Effector CD4-positive, alpha-beta T cell (primary cell): Measurements from ENCODE around the gene SRGAP1.
"Not testable (repeated sequence)": the region's sequence is repeated elsewhere in the genome, so short reads cannot be mapped to it uniquely, and the experiment has no call there.

Experiments used
- DNase-seq: peaks from one replicate; pipeline ENCODE4 v3.0.0-alpha.2; 2020

SRGAP1 gene

GRCh38 chr12:63841011-63841410, 3.5 kb upstream of the SRGAP1 start:
- no peak for DNase-seq

DNA sequence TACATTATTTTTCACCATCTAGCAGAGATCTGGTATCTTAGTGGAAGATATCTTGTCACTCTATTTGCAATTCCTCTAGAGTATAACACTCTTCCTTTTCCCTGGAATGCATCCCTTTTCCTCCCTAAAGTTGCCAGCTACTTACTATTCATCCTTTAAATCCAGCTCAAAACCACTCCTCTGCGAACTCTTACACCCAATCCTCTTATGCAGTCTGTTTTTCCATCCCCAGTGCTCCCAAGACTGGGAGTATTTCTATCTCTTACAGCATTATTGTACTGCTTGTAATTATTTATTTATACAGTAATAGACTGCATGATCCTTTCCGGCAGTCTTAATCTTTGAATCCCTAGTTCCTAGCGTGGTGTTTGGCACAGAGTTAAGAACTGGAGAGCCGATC, 2.9 kb upstream of the SRGAP1 start:
- no peak for DNase-seq

GRCh38 chr12:63842750-63843149, 1.8 kb upstream of the SRGAP1 start:
- DNase-seq = not testable (repeated sequence)

DNA sequence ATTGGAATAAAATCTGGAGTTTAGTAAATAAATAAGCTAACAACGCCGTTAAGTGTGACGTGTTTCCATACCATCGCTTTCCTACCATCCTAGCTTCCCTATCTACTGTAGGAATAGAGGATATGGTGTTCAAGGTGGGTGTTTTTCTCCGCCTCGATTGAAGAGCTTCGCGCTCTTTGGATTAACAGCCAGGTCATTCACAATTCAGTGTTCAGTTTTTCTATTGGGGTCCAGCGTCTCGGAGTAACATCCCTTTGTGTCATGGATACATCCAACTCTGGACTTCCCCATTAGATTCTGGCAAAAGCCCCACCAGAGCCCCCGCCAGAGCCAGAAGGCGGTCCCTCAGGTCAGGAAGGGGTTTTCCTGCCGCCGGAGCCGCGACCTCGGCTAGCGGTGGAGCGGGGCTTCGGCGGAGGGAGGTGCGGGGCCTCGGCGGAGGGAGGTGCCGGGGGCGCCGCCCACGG, 1.2 kb upstream of the SRGAP1 start:
- DNase-seq = peak; percentile 2

GRCh38 chr12:63843721-63844390, 644 bp upstream of the SRGAP1 start:
- peak; percentile 52 for DNase-seq

GRCh38 chr12:63845726-63846125, 1.2 kb downstream of the SRGAP1 start:
- no peak for DNase-seq

GRCh38 chr12:63846238-63846967, 1.9 kb downstream of the SRGAP1 start:
- no peak for DNase-seq

DNA sequence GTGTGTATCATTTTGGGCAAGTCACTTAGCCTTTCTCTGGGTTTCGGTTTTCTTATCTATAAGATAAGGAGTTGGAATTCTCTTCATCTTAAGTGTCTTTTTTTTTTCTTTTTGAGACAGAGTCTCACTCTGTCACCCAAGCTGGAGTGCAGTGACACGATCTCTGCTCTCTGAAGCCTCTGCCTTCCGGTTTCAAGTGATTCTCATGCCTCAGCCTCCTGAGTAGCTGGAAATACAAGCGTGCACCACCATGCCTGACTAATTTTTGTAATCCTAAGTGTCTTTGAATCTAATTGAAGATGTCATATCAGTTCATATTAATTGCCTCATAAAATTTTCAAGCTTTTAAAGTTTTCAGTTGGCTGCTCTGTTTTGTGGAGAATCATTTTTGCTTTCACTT, 4.0 kb downstream of the SRGAP1 start:
- no peak for DNase-seq

DNA sequence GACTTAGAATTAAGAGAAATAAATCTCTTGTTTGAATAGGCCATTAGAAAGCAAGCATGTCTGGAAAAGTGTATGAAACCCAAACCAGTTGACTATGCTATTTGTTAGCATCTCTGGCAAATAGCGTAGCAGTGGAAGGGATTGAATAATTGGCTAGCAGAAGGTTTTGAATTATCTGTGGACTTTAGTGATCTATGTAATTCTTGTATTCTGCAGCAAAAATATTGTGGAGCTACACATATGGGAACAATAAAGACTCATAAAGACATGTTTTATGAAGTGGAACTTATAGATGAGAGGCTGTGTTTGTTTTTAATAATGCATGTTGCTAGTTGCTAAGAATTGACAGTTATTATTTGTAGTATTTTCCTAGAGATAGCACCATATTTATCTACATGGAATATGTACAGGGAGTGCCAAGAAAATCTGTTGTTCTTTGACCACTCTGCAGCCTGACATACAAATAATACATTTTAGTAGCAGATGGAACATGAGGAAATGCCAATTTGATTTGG, 4.7 kb downstream of the SRGAP1 start:
- no peak for DNase-seq

- DNase-seq = no peak
These were observed 5.1 kb downstream of the SRGAP1 start for GRCh38 chr12:63849641-63850040.

DNA sequence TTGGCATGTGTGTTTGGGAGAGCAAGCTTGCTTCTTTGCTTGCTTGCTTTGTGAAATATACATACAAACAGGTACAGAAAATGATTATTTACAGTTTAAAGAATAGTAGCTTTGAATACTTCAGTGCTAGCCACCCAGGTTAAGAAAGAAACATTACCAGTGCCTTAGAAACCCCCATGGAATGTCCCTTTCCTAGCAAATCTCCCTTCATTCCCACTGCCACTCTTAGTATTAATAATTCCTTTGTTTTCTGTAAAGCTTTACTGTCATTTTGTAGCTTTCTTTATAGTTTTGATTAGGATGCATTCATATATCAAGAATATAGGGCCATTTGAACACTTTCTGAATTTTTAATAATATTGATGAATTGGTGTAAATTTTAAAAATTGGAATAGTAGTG, 9.5 kb downstream of the SRGAP1 start:
- DNase-seq = no peak

GRCh38 chr12:63855299-63855698, 10.8 kb downstream of the SRGAP1 start:
- no peak for DNase-seq

DNA sequence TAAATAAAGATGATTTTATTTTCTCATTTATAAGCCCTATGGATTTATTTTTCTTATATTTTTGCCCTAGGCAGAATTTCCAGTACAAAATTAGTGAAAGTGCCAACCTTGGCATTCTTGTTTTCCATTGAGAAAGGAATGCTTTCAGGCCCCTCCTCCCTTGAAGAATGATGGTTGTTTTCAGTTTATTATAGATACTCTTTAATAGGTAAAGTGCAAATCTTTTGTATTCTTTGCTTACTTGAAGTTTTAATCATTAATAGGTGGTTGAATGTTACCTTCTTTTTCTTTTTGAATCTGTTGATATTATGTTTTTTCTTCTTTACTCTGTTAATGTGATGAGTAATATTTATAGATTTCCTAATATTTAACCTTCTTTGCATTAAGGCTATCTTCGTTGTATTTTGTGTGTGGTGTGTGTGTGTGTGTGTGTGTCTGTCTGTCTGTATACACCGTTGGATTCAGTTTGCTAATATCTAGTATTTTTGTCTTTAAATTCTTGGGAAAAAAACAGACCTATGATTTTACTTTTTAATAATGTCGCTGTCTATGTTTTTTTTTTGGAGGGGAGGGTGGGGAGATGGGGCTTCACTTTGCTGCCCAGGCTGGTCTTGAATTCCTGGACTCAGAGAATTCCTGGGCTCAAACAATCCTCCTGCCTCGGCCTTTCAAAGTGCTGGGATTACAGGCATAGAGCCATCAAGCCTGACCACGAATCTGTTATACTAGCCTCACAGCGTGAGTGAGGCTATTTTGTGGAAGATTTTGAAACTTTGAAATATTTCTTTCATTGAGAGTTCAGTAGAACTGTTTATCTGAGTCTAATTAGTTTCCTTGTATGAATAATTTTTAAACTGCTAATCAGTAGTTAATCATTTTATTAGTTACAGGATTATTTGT, 13.5 kb downstream of the SRGAP1 start:
- no peak for DNase-seq

DNA sequence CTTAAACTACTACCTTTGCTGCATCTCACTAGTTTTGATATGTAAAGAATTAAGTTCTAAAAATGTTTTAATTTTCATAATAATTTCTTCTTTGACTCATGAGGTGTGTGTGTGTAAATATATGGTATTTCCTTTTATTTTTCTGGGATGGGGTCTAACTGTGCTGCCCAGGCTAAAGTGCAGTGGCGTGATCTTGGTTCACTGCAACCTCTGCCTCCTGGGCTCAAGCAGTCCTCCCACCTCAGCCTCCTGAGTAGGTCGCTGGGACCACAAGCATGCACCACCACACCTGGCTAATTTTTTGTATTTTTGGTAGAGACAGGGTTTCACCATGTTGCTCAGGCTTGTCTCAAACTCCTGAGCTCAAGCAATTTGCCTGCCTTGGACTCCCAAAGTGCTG, 15.4 kb downstream of the SRGAP1 start:
- not testable (repeated sequence) for DNase-seq

- no peak for DNase-seq
These were observed 17.9 kb downstream of the SRGAP1 start for GRCh38 chr12:63862187-63862968.

DNA sequence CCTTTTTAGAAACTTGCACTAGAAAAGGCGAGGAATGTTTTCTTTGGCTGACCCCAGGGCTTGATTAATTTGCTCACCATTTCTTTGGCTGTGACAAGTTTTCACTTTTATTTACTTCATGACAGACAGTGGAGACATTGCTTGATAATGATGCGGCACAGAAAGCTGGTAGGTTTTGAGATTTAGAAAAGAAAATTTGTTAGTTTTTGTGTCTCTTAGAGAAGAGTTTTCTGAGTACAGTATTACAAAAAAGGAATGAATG, 18.4 kb downstream of the SRGAP1 start:
- no peak for DNase-seq

DNA sequence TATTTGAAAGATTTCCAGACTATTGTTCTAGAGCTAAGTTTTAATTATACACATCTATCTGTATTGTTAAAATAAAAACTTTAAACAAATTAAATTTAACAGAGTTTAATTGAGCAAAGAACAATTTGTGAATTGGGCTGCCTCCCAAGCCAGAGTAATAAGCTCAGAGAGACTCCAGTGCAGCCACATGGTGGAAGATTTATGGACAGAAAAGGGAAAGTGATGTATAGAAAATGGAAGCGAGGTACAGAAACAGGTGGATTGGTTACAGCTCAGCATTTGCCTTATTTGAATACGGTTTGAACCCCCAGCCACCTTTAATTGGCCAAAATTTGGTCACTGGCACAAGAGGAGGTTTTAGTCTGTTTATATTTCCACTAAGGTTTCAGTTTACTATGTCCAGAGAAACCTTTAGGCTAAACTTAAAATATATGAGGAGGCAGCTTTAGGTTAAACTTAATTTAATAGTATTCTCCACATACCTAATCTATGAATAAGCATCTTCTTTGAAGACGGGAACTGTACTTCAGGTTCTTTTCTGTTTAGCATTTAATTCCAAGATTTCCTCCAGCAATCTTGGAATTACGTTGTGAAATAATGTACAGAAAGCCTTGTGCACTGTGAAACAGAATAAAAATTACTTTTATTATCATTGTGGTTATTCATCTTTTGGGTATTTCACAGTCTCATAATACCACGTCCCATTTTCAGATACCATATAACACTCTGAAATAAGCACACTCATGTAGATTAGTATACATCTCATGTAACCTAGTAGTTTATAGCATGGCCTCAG, 19.4 kb downstream of the SRGAP1 start:
- DNase-seq = no peak

- no peak for DNase-seq
These were observed 19.9 kb downstream of the SRGAP1 start for GRCh38 chr12:63864454-63864706.

- no peak for DNase-seq
These were observed 20.9 kb downstream of the SRGAP1 start for GRCh38 chr12:63865448-63865847.

GRCh38 chr12:63867053-63867452, 22.6 kb downstream of the SRGAP1 start:
- DNase-seq = no peak

DNA sequence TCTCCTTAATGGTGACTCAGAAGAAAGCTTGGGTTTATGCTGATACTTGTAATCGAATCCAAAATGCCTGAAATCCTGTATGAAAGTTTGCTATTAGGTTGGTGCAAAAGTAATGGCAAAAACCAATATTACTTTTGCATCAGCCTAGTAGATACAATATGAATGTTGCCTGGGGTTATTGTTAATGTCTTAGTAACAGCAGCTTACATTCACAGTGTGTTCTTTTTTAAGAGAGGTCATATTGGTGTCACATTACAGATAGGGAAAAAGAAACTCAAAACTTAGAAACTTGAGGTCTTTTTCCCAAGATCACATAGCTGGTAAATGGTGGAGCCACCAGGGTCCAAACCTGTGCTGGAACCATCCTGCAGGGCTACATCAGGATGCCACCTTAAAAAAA, 25.2 kb downstream of the SRGAP1 start:
- no peak for DNase-seq

DNA sequence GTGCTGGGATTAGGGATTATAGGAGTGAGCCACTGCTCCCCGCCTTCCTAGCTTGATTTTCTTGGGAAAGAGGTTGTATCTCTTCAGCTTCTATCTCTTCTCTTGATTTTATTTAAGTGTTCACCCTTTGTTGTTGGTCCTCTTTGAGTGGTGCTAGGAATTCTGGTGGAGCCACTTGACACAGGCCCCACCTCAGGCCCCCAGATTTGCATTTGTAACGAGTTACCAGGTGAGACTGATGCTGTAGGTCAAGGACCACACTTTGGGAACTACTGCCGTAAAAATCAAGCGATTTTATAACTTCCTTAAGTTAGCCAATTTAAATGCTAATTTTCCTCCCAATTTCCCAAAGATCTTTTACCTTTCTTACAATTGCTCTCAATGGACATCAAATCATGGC, 26.3 kb downstream of the SRGAP1 start:
- DNase-seq = no peak
